PFSK-1 (cell line): Measurements from ENCODE around the gene IQCE.

Experiments used
- FOXP2 ChIP-seq: optimal IDR thresholded peaks from 2 replicates; pipeline ENCODE3; 2011; ENCODE audit warnings: borderline replicate concordance, control low read depth, inconsistent platforms; ENCODE audit not compliant: insufficient read depth; ENCODE audit errors: extremely low read length, extremely low read depth
- POLR2AphosphoS5 ChIP-seq: IDR thresholded peaks from 2 replicates; pipeline ENCODE4 v1.6.1; 2012; ENCODE audit warnings: low read depth, mild to moderate bottlenecking, control low read depth, low read length, moderate library complexity
- REST ChIP-seq, 2 experiments: IDR thresholded peaks; 2 replicates each; pipeline versions ENCODE4 v1.6.1 to v1.8.0; 2011 to 2012; ENCODE audit warnings: low read depth in 2 of 2, low read length in 2 of 2, control low read depth in 1 of 2, inconsistent platforms in 1 of 2, mild to moderate bottlenecking in 1 of 2, moderate library complexity in 1 of 2; ENCODE audit not compliant: insufficient read depth in 1 of 2
- SIN3A ChIP-seq: IDR thresholded peaks from 2 replicates; pipeline ENCODE4 v1.6.1; 2012; ENCODE audit warnings: mild to moderate bottlenecking, low read length, moderate library complexity, borderline replicate concordance; ENCODE audit not compliant: insufficient read depth
- TAF1 ChIP-seq: IDR thresholded peaks from 2 replicates; pipeline ENCODE4 v1.6.1; 2012; ENCODE audit warnings: low read length, control low read depth, borderline replicate concordance; ENCODE audit not compliant: insufficient read depth

IQCE gene

GRCh38 chr7:2632733-2633537 is 74.2 kb downstream of the IQCE start:
- 0 out of 2 replicates have a peak, but pooled peaks have one; percentile 21 for TF ChIP-seq TAF1
- no peak for TF ChIP-seq FOXP2

DNA sequence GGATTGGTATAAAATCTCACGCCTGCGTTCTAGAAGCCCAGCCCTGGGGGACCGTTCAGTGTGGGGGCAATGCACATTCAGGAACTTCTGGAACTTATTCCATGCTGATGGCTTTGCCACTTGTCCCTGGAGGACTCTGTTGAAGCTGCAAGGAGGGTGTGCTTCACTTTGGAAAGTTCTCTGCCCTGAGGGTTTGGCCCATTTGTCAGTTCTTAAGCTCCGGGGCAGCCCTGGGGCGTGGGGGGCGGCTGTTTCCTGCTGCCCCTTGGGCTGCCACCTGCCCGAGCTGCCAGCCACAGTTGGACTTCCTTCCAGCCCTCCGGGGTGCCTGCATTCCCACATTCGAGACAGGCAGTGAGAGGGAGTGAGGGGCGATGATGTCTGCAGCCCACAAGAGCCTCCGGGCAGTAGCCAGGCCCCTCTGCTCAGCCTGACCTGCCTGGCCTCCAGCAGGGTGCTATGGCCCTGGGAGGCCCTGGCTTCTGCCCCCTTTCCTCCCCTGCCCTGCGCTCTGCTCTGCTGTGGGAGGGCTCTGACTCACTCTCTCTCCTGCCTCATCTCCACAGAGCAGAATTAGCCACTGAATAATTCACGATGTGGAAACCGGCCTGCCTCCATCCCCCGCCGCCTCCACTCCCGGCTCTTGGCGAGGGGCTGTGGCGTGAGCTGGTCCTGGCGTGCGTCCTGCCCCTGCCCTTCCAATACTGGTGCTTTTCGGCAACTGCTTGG is 74.9 kb downstream of the IQCE start:
- TF ChIP-seq FOXP2: no peak
- 0 out of 2 replicates have a peak, but pooled peaks have one; percentile 57 for TF ChIP-seq TAF1
- TF ChIP-seq REST (IDR thresholded peaks at IDR 0.05; ENCODE audit: insufficient read depth in 1 of 2, low read depth in 2 of 2, low read length in 2 of 2): no peak
- TF ChIP-seq SIN3A: no peak
- TF ChIP-seq POLR2AphosphoS5: peak; percentile 52

GRCh38 chr7:2634267-2635145 is 75.7 kb downstream of the IQCE start:
- TF ChIP-seq REST (IDR thresholded peaks at IDR 0.05; ENCODE audit: insufficient read depth in 1 of 2, low read depth in 2 of 2, low read length in 2 of 2) (no peak), POLR2AphosphoS5 (no peak), FOXP2 (no peak), SIN3A (no peak), TAF1 (no peak)

- TF ChIP-seq FOXP2 (no peak), SIN3A (no peak), POLR2AphosphoS5 (no peak), REST (IDR thresholded peaks at IDR 0.05; ENCODE audit: insufficient read depth in 1 of 2, low read depth in 2 of 2, low read length in 2 of 2) (no peak), TAF1 (no peak)
Measured at GRCh38 chr7:2635148-2635668, 76.4 kb downstream of the IQCE start.
